ENCODE results near the gene MAD1L1. TPM values are rescaled to one million over a fixed set of nuclear protein-coding genes. Genes with fewer than 3 reads are reported as not detected.

MAD1L1 gene
- total and polyA plus RNA-seq, 2 donors (not counting 3 experiments of a cell fraction or from before 2014, with no cell fraction given) = 34.1 to 42.3 TPM

GRCh38 chr7:2005786-2006185 lies 227.0 kb downstream of the MAD1L1 start:
- H3K79me2 ChIP-seq (ENCODE audit: control insufficient read depth, insufficient read depth, low read length) = no peaks in the 10 kb centered on the region
- CTCF ChIA-PET = no interaction called here
- dilution Hi-C loops (cut with MboI; ENCODE audit: extremely low pct_ligation_motif_present, low sequenced_read_pairs) = no loop called here
- POLR2A ChIA-PET = no interaction called here
- H3K36me3 ChIP-seq (ENCODE audit: control insufficient read depth in 2 of 2, extremely low read depth in 1 of 2, insufficient read depth in 2 of 2, low read length in 2 of 2) = no peaks in the 10 kb centered on the region
- BruUV-seq (replicated peaks) = no TSS peak
- no peaks in the 10 kb centered on the region for H3K9me1 ChIP-seq (replicated peaks; ENCODE audit: control insufficient read depth, extremely low read depth, insufficient read depth, low read length)
- no peak overlapping the region for H3K27ac ChIP-seq (ENCODE audit: insufficient read depth, low read depth, low read length)
- no peaks in the 10 kb centered on the region for H3K27me3 ChIP-seq (ENCODE audit: control insufficient read depth in 2 of 2, insufficient read depth in 2 of 2, low read length in 2 of 2)
- H2AFZ ChIP-seq (ENCODE audit: low read depth, low read length) = no peak overlapping the region
- no peak overlapping the region for H3K9ac ChIP-seq (replicated peaks; ENCODE audit: extremely low read depth, insufficient read depth, low read length)
- no peak overlapping the region for H3K4me3 ChIP-seq (replicated peaks in 1 of 3; ENCODE audit: insufficient read depth in 1 of 3, low read depth in 1 of 3, low read length in 3 of 3)
- no peaks in the 10 kb centered on the region for H4K20me1 ChIP-seq (replicated peaks; ENCODE audit: control insufficient read depth, extremely low read depth, insufficient read depth, low read length)
- intact Hi-C loops (cut with micrococcal nuclease) = no loop called here
- no peak overlapping the region for H3K4me2 ChIP-seq (ENCODE audit: insufficient read depth, low read length)
- no peaks in the 10 kb centered on the region for H3K4me1 ChIP-seq (ENCODE audit: control insufficient read depth, extremely low read depth, insufficient read depth, low read length)
- FAIRE-seq (no peak), DNase-seq (ENCODE audit: low read depth, low spot score) (no peak)
- no peak for TF ChIP-seq MYC (IDR thresholded peaks at IDR 0.05; ENCODE audit: low read depth, low read length)
- H3K9me3 ChIP-seq (replicated peaks; ENCODE audit: control insufficient read depth, insufficient read depth, low read length) = no peaks in the 10 kb centered on the region

- ChIA-PET CTCF (no interaction called here), POLR2A (no interaction called here)
- Histone ChIP-seq H2AFZ (ENCODE audit: low read depth, low read length) (no peak overlapping the region), H3K36me3 (ENCODE audit: control insufficient read depth in 2 of 2, extremely low read depth in 1 of 2, insufficient read depth in 2 of 2, low read length in 2 of 2) (no peaks in the 10 kb centered on the region), H3K27me3 (ENCODE audit: control insufficient read depth in 2 of 2, insufficient read depth in 2 of 2, low read length in 2 of 2) (no peaks in the 10 kb centered on the region), H3K9me3 (replicated peaks; ENCODE audit: control insufficient read depth, insufficient read depth, low read length) (no peaks in the 10 kb centered on the region), H3K79me2 (ENCODE audit: control insufficient read depth, insufficient read depth, low read length) (no peaks in the 10 kb centered on the region), H3K27ac (ENCODE audit: insufficient read depth, low read depth, low read length) (no peak overlapping the region), H3K4me1 (ENCODE audit: control insufficient read depth, extremely low read depth, insufficient read depth, low read length) (no peaks in the 10 kb centered on the region), H4K20me1 (replicated peaks; ENCODE audit: control insufficient read depth, extremely low read depth, insufficient read depth, low read length) (no peaks in the 10 kb centered on the region), H3K4me3 (replicated peaks in 1 of 3; ENCODE audit: insufficient read depth in 1 of 3, low read depth in 1 of 3, low read length in 3 of 3) (no peak overlapping the region), H3K4me2 (ENCODE audit: insufficient read depth, low read length) (no peak overlapping the region), H3K9ac (replicated peaks; ENCODE audit: extremely low read depth, insufficient read depth, low read length) (no peak overlapping the region), H3K9me1 (replicated peaks; ENCODE audit: control insufficient read depth, extremely low read depth, insufficient read depth, low read length) (no peaks in the 10 kb centered on the region)
- no TSS peak for BruUV-seq (replicated peaks)
- no peak for FAIRE-seq
- DNase-seq (ENCODE audit: low read depth, low spot score) = no peak
- intact Hi-C loops (cut with micrococcal nuclease) = no loop called here
- dilution Hi-C loops (cut with MboI; ENCODE audit: extremely low pct_ligation_motif_present, low sequenced_read_pairs) = no loop called here
- TF ChIP-seq CTCF (IDR thresholded peaks at IDR 0.05; ENCODE audit: extremely low read depth in 1 of 2, insufficient read depth in 1 of 2, low read depth in 1 of 2, low read length in 2 of 2) = no peak
- TF ChIP-seq POLR2AphosphoS5 (IDR thresholded peaks at IDR 0.05; ENCODE audit: insufficient read depth, low read depth, low read length) = no peak
- TF ChIP-seq FOS (IDR thresholded peaks at IDR 0.05; ENCODE audit: borderline replicate concordance, insufficient read depth, low read length) = no peak
- no peak for TF ChIP-seq JUN (IDR thresholded peaks at IDR 0.05; ENCODE audit: borderline replicate concordance, insufficient read depth, insufficient read length, low read depth)
- TF ChIP-seq EZH2 (IDR thresholded peaks at IDR 0.05; ENCODE audit: borderline replicate concordance, low read depth, low read length, severe bottlenecking) = no peak
- no peak for TF ChIP-seq MAX (IDR thresholded peaks at IDR 0.05; ENCODE audit: insufficient read depth, insufficient read length)
- no peak for TF ChIP-seq POLR2A (IDR thresholded peaks at IDR 0.05; ENCODE audit: low read depth, low read length)
- no peak for TF ChIP-seq GATA2 (IDR thresholded peaks at IDR 0.05; ENCODE audit: insufficient read depth, insufficient read length, low read depth, low read length)
- TF ChIP-seq MYC (IDR thresholded peaks at IDR 0.05; ENCODE audit: low read depth, low read length) = no peak
Measured at GRCh38 chr7:2004841-2005725, 227.7 kb downstream of the MAD1L1 start.
